ENCODE data around the gene TRIP4. TPM values are rescaled to one million over a fixed set of nuclear protein-coding genes. Genes with fewer than 3 reads are reported as not detected.

TRIP4 gene
- total RNA-seq, 4 donors from 2014 or later = 13.0 to 23.7 (median 18.0) TPM

- H3K36me3 ChIP-seq = peaks cover 0 to 87% (median 4%) of the 10 kb centered on the region in 3 donors
- no peaks in the 10 kb centered on the region for H3K27me3 ChIP-seq
- H3K4me3 ChIP-seq = no peak overlapping the region
- TF ChIP-seq CTCF (IDR thresholded peaks at IDR 0.05) = no peak
- TF ChIP-seq POLR2A (IDR thresholded peaks at IDR 0.05) = no peak
- no peak for TF ChIP-seq EP300 (IDR thresholded peaks at IDR 0.05)
- no peak for DNase-seq (ENCODE audit: low spot score in 2 of 2)
- no peaks in the 10 kb centered on the region for H3K4me1 ChIP-seq
- WGBS, 2 donors = 76 to 82% methylated on average over 6 of the region's 6 CpGs
- H3K27ac ChIP-seq = no peak overlapping the region
- no peaks in the 10 kb centered on the region for H3K9me3 ChIP-seq
Measured at GRCh38 chr15:64423970-64424369, 36.3 kb downstream of the TRIP4 start.

GRCh38 chr15:64425221-64425620 lies 37.6 kb downstream of the TRIP4 start:
- Histone ChIP-seq H3K4me1 (peaks cover 0 to 7% (median 3%) of the 10 kb centered on the region in 4 donors), H3K36me3 (peaks cover 0 to 76% (median 0%) of the 10 kb centered on the region in 3 donors), H3K27me3 (no peaks in the 10 kb centered on the region), H3K9me3 (no peaks in the 10 kb centered on the region), H3K27ac (no peak overlapping the region), H3K4me3 (no peak overlapping the region)
- TF ChIP-seq POLR2A (IDR thresholded peaks at IDR 0.05) = no peak
- TF ChIP-seq CTCF (IDR thresholded peaks at IDR 0.05) = no peak
- no peak for TF ChIP-seq EP300 (IDR thresholded peaks at IDR 0.05)
- DNase-seq (ENCODE audit: low spot score in 2 of 2) = no peak
- WGBS, 2 donors = 75 to 87% methylated on average over 3 of the region's 3 CpGs

GRCh38 chr15:64426845-64427465 lies 39.3 kb downstream of the TRIP4 start:
- no peak overlapping the region for H3K4me3 ChIP-seq
- DNase-seq (ENCODE audit: low spot score in 2 of 2) = peak in 1 of 2 donors; percentile 7
- H3K36me3 ChIP-seq = peaks cover 0 to 65% (median 0%) of the 10 kb centered on the region in 3 donors
- 56 to 61% methylated on average over 7 of the region's 7 CpGs for WGBS, 2 donors
- H3K9me3 ChIP-seq = no peaks in the 10 kb centered on the region
- H3K27ac ChIP-seq = peak overlapping the region in 1 of 4 donors; percentile 39
- H3K27me3 ChIP-seq = no peaks in the 10 kb centered on the region
- H3K4me1 ChIP-seq = peaks cover 0 to 13% (median 5%) of the 10 kb centered on the region in 4 donors
- TF ChIP-seq POLR2A (IDR thresholded peaks at IDR 0.05) (no peak), EP300 (IDR thresholded peaks at IDR 0.05) (no peak), CTCF (IDR thresholded peaks at IDR 0.05) (peak in 1 of 5 experiments; percentile 11)

GRCh38 chr15:64429448-64429847 lies 41.8 kb downstream of the TRIP4 start:
- Histone ChIP-seq H3K4me1 (peaks cover 0 to 13% (median 5%) of the 10 kb centered on the region in 4 donors), H3K9me3 (no peaks in the 10 kb centered on the region), H3K27me3 (no peaks in the 10 kb centered on the region), H3K27ac (peak overlapping the region in 1 of 4 donors; percentile 29), H3K36me3 (peaks cover 0 to 64% (median 0%) of the 10 kb centered on the region in 3 donors), H3K4me3 (no peak overlapping the region)
- no peak for TF ChIP-seq POLR2A (IDR thresholded peaks at IDR 0.05)
- TF ChIP-seq EP300 (IDR thresholded peaks at IDR 0.05) = no peak
- no peak for TF ChIP-seq CTCF (IDR thresholded peaks at IDR 0.05)
- DNase-seq (ENCODE audit: low spot score in 2 of 2) = no peak

GRCh38 chr15:64430000-64430735 lies 42.5 kb downstream of the TRIP4 start:
- WGBS, 2 donors = 23 to 24% methylated on average over 3 of the region's 3 CpGs
- Histone ChIP-seq H3K4me1 (peaks cover 0 to 13% (median 5%) of the 10 kb centered on the region in 4 donors), H3K27me3 (no peaks in the 10 kb centered on the region), H3K4me3 (no peak overlapping the region), H3K9me3 (no peaks in the 10 kb centered on the region), H3K27ac (peak overlapping the region in 2 of 4 donors; percentile 29 to 46), H3K36me3 (peaks cover 0 to 57% (median 0%) of the 10 kb centered on the region in 3 donors)
- peak in 1 of 2 donors; percentile 9 for DNase-seq (ENCODE audit: low spot score in 2 of 2)
- TF ChIP-seq EP300 (IDR thresholded peaks at IDR 0.05) (no peak), POLR2A (IDR thresholded peaks at IDR 0.05) (no peak), CTCF (IDR thresholded peaks at IDR 0.05) (no peak)

Data from tibial nerve (tissue), 4 donors.